ENCODE measurements around the gene ZNF407. TPM values are rescaled to one million over a fixed set of nuclear protein-coding genes. Genes with fewer than 3 reads are reported as not detected.

The ZNF407 gene
- total and polyA plus RNA-seq, 2 donors from 2014 or later = 2.5 to 17.8 TPM

DNA sequence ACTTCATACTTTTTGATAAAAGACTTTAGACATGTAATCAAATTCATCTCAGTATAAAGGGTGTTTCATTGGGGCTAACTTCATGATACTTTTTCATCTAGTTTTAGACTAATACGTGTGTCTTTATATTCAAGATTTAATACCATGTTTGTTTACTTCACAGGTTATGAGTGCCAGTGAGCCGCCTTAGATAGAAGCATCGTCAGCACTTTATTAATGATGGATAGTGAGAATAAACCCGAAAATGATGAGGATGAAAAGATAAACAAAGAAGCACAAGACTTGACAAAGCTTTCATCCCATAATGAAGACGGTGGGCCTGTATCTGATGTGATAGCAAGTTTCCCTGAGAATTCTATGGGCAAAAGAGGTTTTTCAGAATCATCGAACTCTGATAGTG, 33.1 kb downstream of the ZNF407 start:
- FAIRE-seq (no peak), DNase-seq (no peak)
- H3K36me3 ChIP-seq (ENCODE audit: control insufficient read depth in 2 of 3, insufficient read depth in 3 of 3, low read length in 3 of 3) = peaks cover 2 to 22% (median 8%) of the 10 kb centered on the region in 3 donors
- no peaks in the 10 kb centered on the region for H3K27me3 ChIP-seq (ENCODE audit: control insufficient read depth, insufficient read depth, low read length)
- intact Hi-C loops (cut with DNase I) = no loop called here
- H3K27ac ChIP-seq (ENCODE audit: low read depth in 2 of 2, low read length in 2 of 2) = no peak overlapping the region
- no peaks in the 10 kb centered on the region for H3K4me1 ChIP-seq (ENCODE audit: control insufficient read depth in 2 of 3, insufficient read depth in 2 of 3, low read depth in 1 of 3, low read length in 3 of 3)
- H3K4me3 ChIP-seq (ENCODE audit: low read length in 3 of 3) = no peak overlapping the region
- no peaks in the 10 kb centered on the region for H3K9me3 ChIP-seq (ENCODE audit: control insufficient read depth in 2 of 3, insufficient read depth in 1 of 3, low read length in 3 of 3)
- TF ChIP-seq, protein P1, sequence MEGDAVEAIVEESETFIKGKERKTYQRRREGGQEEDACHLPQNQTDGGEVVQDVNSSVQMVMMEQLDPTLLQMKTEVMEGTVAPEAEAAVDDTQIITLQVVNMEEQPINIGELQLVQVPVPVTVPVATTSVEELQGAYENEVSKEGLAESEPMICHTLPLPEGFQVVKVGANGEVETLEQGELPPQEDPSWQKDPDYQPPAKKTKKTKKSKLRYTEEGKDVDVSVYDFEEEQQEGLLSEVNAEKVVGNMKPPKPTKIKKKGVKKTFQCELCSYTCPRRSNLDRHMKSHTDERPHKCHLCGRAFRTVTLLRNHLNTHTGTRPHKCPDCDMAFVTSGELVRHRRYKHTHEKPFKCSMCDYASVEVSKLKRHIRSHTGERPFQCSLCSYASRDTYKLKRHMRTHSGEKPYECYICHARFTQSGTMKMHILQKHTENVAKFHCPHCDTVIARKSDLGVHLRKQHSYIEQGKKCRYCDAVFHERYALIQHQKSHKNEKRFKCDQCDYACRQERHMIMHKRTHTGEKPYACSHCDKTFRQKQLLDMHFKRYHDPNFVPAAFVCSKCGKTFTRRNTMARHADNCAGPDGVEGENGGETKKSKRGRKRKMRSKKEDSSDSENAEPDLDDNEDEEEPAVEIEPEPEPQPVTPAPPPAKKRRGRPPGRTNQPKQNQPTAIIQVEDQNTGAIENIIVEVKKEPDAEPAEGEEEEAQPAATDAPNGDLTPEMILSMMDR (IDR thresholded peaks at IDR 0.05; ENCODE audit: borderline replicate concordance, extremely low read depth, insufficient read depth) = no peak
- H3K9ac ChIP-seq (ENCODE audit: low read length in 3 of 3) = no peak overlapping the region

DNA sequence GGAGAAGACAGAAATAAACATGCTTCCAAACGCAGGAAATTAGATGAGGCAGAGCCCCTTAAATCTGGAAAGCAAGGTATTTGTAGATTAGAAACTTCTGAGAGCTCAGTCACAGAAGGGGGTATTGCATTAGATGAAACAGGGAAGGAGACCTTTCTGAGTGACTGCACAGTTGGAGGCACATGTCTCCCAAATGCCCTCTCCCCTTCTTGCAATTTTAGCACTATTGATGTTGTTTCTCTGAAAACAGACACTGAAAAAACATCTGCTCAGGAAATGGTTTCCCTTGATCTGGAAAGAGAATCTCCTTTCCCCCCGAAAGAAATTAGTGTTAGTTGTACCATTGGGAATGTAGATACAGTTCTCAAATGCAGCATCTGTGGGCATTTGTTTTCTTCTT, 33.5 kb downstream of the ZNF407 start:
- H3K36me3 ChIP-seq (ENCODE audit: control insufficient read depth in 2 of 3, insufficient read depth in 3 of 3, low read length in 3 of 3) = peaks cover 2 to 22% (median 8%) of the 10 kb centered on the region in 3 donors
- no peak overlapping the region for H3K9ac ChIP-seq (ENCODE audit: low read length in 3 of 3)
- intact Hi-C loops (cut with DNase I) = no loop called here
- H3K9me3 ChIP-seq (ENCODE audit: control insufficient read depth in 2 of 3, insufficient read depth in 1 of 3, low read length in 3 of 3) = no peaks in the 10 kb centered on the region
- DNase-seq (peak in 2 of 5 donors; percentile 43 to 57), FAIRE-seq (no peak)
- no peak overlapping the region for H3K4me3 ChIP-seq (ENCODE audit: low read length in 3 of 3)
- no peaks in the 10 kb centered on the region for H3K4me1 ChIP-seq (ENCODE audit: control insufficient read depth in 2 of 3, insufficient read depth in 2 of 3, low read depth in 1 of 3, low read length in 3 of 3)
- H3K27me3 ChIP-seq (ENCODE audit: control insufficient read depth, insufficient read depth, low read length) = no peaks in the 10 kb centered on the region
- TF ChIP-seq, protein P1 (IDR thresholded peaks at IDR 0.05; ENCODE audit: borderline replicate concordance, extremely low read depth, insufficient read depth) = no peak
- H3K27ac ChIP-seq (ENCODE audit: low read depth in 2 of 2, low read length in 2 of 2) = no peak overlapping the region

DNA sequence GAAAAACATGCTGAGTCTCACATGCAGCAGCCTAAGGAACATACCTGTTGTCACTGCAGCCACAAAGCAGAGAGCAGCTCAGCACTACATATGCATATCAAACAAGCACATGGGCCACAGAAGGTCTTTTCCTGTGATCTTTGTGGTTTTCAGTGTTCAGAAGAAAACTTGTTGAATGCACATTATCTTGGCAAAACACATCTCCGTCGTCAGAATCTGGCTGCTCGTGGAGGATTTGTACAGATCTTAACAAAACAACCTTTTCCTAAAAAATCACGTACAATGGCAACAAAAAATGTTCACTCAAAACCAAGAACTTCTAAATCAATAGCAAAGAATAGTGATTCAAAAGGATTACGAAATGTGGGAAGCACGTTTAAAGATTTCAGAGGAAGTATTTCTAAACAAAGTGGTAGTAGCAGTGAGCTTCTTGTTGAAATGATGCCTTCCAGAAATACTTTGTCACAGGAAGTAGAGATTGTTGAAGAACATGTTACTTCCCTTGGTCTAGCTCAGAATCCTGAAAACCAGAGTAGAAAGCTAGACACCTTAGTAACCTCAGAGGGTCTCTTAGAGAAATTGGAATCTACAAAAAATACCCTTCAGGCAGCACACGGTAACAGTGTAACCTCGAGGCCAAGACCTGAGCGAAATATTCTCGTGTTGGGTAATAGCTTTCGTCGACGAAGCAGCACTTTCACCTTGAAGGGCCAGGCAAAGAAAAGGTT, 34.1 kb downstream of the ZNF407 start:
- Histone ChIP-seq H3K27me3 (ENCODE audit: control insufficient read depth, insufficient read depth, low read length) (no peaks in the 10 kb centered on the region), H3K36me3 (ENCODE audit: control insufficient read depth in 2 of 3, insufficient read depth in 3 of 3, low read length in 3 of 3) (peaks cover 2 to 22% (median 8%) of the 10 kb centered on the region in 3 donors), H3K4me1 (ENCODE audit: control insufficient read depth in 2 of 3, insufficient read depth in 2 of 3, low read depth in 1 of 3, low read length in 3 of 3) (no peaks in the 10 kb centered on the region), H3K9ac (ENCODE audit: low read length in 3 of 3) (no peak overlapping the region), H3K9me3 (ENCODE audit: control insufficient read depth in 2 of 3, insufficient read depth in 1 of 3, low read length in 3 of 3) (no peaks in the 10 kb centered on the region), H3K4me3 (ENCODE audit: low read length in 3 of 3) (no peak overlapping the region), H3K27ac (ENCODE audit: low read depth in 2 of 2, low read length in 2 of 2) (no peak overlapping the region)
- intact Hi-C loops (cut with DNase I) = no loop called here
- TF ChIP-seq, protein P1 (IDR thresholded peaks at IDR 0.05; ENCODE audit: borderline replicate concordance, extremely low read depth, insufficient read depth) = no peak
- FAIRE-seq = no peak
- DNase-seq = no peak

DNA sequence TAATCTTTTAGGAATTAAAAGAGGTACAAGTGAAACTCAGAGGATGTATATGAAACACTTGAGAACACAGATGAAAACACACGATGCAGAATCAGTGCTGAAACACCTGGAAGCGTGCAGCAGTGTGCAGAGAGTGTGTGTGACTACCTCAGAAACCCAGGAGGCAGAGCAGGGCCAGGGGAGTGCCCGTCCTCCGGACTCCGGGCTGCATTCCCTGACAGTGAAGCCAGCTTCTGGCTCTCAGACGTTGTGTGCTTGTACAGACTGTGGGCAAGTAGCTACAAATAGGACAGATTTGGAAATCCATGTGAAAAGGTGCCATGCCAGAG, 34.6 kb downstream of the ZNF407 start:
- TF ChIP-seq, protein P1 (IDR thresholded peaks at IDR 0.05; ENCODE audit: borderline replicate concordance, extremely low read depth, insufficient read depth) = no peak
- H3K27ac ChIP-seq (ENCODE audit: low read depth in 2 of 2, low read length in 2 of 2) = no peak overlapping the region
- H3K9ac ChIP-seq (ENCODE audit: low read length in 3 of 3) = no peak overlapping the region
- no peaks in the 10 kb centered on the region for H3K4me1 ChIP-seq (ENCODE audit: control insufficient read depth in 2 of 3, insufficient read depth in 2 of 3, low read depth in 1 of 3, low read length in 3 of 3)
- FAIRE-seq (no peak), DNase-seq (no peak)
- intact Hi-C loops (cut with DNase I) = no loop called here
- no peak overlapping the region for H3K4me3 ChIP-seq (ENCODE audit: low read length in 3 of 3)
- no peaks in the 10 kb centered on the region for H3K27me3 ChIP-seq (ENCODE audit: control insufficient read depth, insufficient read depth, low read length)
- no peaks in the 10 kb centered on the region for H3K9me3 ChIP-seq (ENCODE audit: control insufficient read depth in 2 of 3, insufficient read depth in 1 of 3, low read length in 3 of 3)
- H3K36me3 ChIP-seq (ENCODE audit: control insufficient read depth in 2 of 3, insufficient read depth in 3 of 3, low read length in 3 of 3) = peaks cover 2 to 22% (median 8%) of the 10 kb centered on the region in 3 donors
